ENCODE measurements around the gene PCDHA5.

The PCDHA5 gene

DNA sequence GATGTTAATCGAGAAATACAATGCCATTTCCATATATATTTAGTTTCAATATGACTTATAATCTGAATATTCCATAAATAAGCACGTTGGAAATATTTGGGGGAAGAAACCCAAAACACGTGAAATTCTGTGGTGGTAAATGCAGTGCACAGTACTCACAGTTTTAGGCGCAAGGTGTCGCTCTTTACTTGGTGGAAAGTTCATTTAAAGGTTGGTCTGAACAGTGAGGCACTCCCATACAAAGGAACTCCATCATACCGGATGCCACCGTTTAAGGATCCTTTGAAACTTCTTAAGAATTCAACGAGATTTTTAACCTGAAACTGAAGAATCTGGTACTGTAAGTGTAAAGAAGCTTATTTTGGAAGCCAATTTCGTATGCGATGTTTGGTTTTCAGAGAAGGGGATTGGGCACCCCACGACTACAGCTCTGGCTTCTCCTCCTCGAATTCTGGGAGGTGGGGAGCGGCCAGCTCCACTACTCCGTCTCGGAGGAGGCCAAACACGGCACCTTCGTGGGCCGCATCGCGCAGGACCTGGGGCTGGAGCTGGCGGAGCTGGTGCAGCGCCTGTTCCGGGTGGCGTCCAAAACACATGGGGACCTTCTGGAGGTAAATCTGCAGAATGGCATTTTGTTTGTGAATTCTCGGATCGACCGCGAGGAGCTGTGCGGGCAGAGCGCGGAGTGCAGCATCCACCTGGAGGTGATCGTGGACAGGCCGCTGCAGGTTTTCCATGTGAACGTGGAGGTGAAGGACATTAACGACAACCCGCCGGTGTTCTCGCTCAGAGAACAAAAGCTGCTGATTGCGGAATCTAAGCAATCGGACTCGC, 47.5 kb downstream of the PCDHA5 start, which contains the start of gene PCDHA11:
PCDHA11 (plus strand) TSS at position 237 of the 834 bp plus-strand sequence; CDS start at position 384, 147 bp downstream.
- no peak for DNase-seq

DNA sequence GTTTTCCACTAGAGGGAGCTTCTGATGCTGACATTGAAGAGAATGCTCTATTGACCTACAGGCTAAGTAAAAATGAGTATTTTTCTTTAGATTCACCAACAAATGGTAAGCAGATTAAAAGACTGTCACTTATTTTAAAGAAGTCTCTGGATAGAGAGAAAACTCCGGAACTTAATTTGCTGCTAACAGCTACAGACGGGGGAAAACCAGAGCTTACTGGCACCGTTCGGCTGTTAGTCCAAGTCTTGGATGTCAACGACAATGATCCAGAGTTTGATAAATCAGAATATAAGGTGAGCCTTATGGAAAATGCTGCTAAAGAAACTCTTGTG, 48.1 kb downstream of the PCDHA5 start:
- DNase-seq = no peak

DNA sequence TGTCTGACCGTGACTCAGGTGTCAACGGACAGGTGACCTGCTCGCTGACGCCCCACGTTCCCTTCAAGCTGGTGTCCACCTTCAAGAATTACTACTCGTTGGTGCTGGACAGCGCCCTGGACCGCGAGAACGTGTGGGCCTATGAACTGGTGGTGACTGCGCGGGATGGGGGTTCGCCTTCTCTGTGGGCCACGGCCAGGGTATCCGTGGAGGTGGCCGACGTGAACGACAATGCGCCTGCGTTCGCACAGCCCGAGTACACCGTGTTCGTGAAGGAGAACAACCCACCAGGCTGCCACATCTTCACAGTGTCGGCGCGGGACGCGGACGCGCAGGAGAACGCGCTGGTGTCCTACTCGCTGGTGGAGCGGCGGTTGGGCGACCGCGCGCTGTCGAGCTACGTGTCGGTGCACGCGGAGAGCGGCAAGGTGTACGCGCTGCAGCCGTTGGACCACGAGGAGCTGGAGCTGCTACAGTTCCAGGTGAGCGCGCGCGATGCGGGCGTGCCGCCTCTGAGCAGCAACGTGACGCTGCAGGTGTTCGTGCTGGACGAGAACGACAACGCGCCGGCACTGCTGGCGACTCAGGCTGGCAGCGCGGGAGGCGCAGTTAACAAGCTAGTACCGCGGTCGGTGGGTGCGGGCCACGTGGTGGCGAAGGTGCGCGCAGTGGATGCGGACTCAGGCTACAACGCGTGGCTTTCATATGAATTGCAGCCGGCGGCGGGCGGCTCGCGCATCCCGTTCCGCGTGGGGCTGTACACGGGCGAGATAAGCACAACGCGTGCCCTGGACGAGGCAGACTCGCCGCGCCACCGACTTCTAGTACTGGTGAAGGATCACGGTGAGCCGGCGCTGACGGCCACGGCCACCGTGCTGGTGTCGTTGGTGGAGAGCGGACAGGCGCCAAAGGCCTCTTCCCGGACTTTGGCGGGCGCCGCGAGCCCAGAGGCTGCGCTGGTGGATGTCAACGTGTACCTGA, 49.1 kb downstream of the PCDHA5 start:
- no peak for DNase-seq
